T-helper 17 cell (primary cell): Measurements from ENCODE around the gene SCAF4. TPM values are rescaled to one million over a fixed set of nuclear protein-coding genes. Genes with fewer than 3 reads are reported as not detected.

Experiments used
- ATAC-seq: fragments of 150-1000 bp; cut with Tn5 transposase; 2 replicates; pipeline ENCODE4 v1.10.0; 2021; ENCODE audit warnings: mild to moderate bottlenecking, moderate library complexity
- DNase-seq, 3 donors: peaks; one replicate each; pipeline versions ENCODE4 v3.0.0 to v3.0.0-alpha.2; 2020 to 2021
- H3K9me3 ChIP-seq: one replicate; pipeline ENCODE4 v1.7.0; 2013; ENCODE audit warnings: low read length, mild to moderate bottlenecking; ENCODE audit not compliant: control insufficient read depth, poor library complexity, severe bottlenecking
- H3K27ac Mint-ChIP-seq: one replicate; pipeline ENCODE4 v1.8.0; 2022; ENCODE audit warnings: mild to moderate bottlenecking, moderate library complexity, mixed read lengths
- H3K27me3 Mint-ChIP-seq: one replicate; pipeline ENCODE4 v1.8.0; 2022; ENCODE audit warnings: mixed read lengths
- H3K36me3 Mint-ChIP-seq: one replicate; pipeline ENCODE4 v1.8.0; 2022; ENCODE audit warnings: low read depth, mixed read lengths
- H3K4me1 Mint-ChIP-seq: one replicate; pipeline ENCODE4 v1.8.0; 2022; ENCODE audit warnings: mild to moderate bottlenecking, mixed read lengths
- H3K4me3 Mint-ChIP-seq: one replicate; pipeline ENCODE4 v1.8.0; 2022; ENCODE audit warnings: mild to moderate bottlenecking, moderate library complexity, mixed read lengths
- total RNA-seq, 4 donors: library from RNA in 2 of 4; stranded (reverse) in 2 of 4; gene quantifications; one replicate each; pipeline ENCODE4 v1.2.3 and lab custom pipeline; 2022 to 2026

The SCAF4 gene
- total RNA-seq, 2 donors from 2014 or later: 53.8 to 61.3 TPM

GRCh38 chr21:31624961-31625491 is 106.9 kb downstream of the SCAF4 start:
- ATAC-seq: no peak
- DNase-seq: no peak
- H3K27ac Mint-ChIP-seq: no peak overlapping the region
- H3K36me3 Mint-ChIP-seq: peaks cover 2% of the 10 kb centered on the region
- no peaks in the 10 kb centered on the region for H3K9me3 ChIP-seq
- H3K4me1 Mint-ChIP-seq: peaks cover 6% of the 10 kb centered on the region
- H3K4me3 Mint-ChIP-seq: no peak overlapping the region
- H3K27me3 Mint-ChIP-seq: peaks cover 19% of the 10 kb centered on the region

DNA sequence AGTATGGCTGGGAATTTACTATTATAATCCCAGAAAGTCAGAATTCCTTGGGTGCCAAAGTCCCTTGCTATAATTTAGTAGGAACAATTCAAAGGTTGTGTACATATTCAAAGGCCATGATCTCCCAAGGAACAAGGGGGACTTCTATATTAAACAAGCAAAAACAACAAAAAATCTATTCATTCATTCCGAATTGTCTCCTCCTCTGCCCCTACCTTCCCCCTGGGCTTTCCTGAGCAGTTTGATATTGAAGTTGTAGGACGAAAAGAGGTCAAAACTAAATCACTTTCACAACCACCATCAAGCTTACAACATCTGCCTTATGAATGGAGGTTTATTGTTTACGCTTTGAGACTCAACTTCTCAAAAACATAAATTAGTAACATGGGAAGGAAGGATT is 107.7 kb downstream of the SCAF4 start:
- DNase-seq (no peak), ATAC-seq (no peak)
- peaks cover 14% of the 10 kb centered on the region for H3K27me3 Mint-ChIP-seq
- H3K4me1 Mint-ChIP-seq: peaks cover 6% of the 10 kb centered on the region
- H3K27ac Mint-ChIP-seq: no peak overlapping the region
- H3K4me3 Mint-ChIP-seq: no peak overlapping the region
- no peaks in the 10 kb centered on the region for H3K9me3 ChIP-seq
- H3K36me3 Mint-ChIP-seq: peaks cover 2% of the 10 kb centered on the region

DNA sequence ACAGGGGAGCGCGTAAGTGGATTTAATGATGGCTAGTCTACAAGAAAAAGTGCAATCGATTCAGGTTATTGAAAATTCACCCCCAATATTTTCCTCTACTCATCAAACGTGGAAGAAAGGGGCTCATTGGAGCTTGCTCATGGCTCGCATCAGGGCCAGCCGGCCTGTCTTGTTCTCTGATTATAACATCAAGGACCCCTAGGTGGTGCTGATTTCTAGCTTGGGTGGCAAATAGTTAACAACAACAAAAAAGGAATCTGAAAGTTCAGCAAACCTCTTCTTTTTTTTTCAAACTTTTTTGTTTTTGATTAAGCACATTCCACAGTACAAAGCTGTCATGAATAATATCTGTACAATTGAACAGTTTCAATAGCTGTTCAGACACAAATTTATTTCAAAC is 108.3 kb downstream of the SCAF4 start:
- H3K9me3 ChIP-seq: no peaks in the 10 kb centered on the region
- H3K27ac Mint-ChIP-seq: no peak overlapping the region
- ATAC-seq (no peak), DNase-seq (no peak)
- peaks cover 6% of the 10 kb centered on the region for H3K4me1 Mint-ChIP-seq
- peaks cover 2% of the 10 kb centered on the region for H3K36me3 Mint-ChIP-seq
- peaks cover 14% of the 10 kb centered on the region for H3K27me3 Mint-ChIP-seq
- H3K4me3 Mint-ChIP-seq: no peak overlapping the region

DNA sequence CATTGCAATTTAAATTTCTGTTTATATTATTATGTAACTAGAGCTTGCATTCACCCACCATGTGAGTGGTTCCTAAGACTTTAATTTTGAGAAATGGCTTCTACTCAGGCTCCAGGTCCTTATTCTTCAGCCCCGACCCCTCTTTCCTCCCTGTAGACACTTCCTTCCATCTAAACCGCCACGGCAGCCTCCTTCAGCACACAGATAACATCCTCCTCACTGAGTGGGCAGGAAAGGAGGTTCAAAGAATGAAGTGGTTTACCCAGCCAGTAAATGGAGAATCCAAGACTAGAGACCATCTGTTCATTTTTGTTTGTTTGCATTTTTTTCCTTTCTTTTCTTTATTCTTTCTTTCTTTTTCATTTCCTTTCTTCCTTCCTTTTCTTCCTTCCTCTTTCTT is 109.5 kb downstream of the SCAF4 start:
- H3K9me3 ChIP-seq: no peaks in the 10 kb centered on the region
- Mint-ChIP-seq H3K36me3 (peaks cover 2% of the 10 kb centered on the region), H3K27ac (no peak overlapping the region), H3K4me1 (peaks cover 6% of the 10 kb centered on the region), H3K27me3 (peaks cover 11% of the 10 kb centered on the region), H3K4me3 (no peak overlapping the region)
- DNase-seq (no peak), ATAC-seq (no peak)

Other genes with a start within 250 kb of the SCAF4 start
- 100 to 1,000 TPM; 124 to 143 TPM for gene SOD1, start 72.4 kb downstream of the SCAF4 start, total RNA-seq
- gene HUNK, start 140.9 kb upstream of the SCAF4 start, total RNA-seq: 1 to 10 TPM in 1 of 2 donors, under 1 TPM in 1; 0.81 to 1.3 TPM